Trophoblast cell (in vitro differentiated cells and primary cell): ENCODE measurements around the gene SCFD2.

Experiments used
- DNase-seq, 2 donors: peaks; one replicate each; pipeline ENCODE4 v3.0.0-alpha.2; 2016
- H2AFZ ChIP-seq: 2 replicates; pipeline ENCODE4 v1.6.1; 2013; ENCODE audit warnings: low read length, moderate library complexity, mild to moderate bottlenecking; ENCODE audit not compliant: insufficient read depth, poor library complexity
- H2AK5ac ChIP-seq: 2 replicates; pipeline ENCODE4 v1.6.1; 2013; ENCODE audit warnings: mild to moderate bottlenecking, low read length
- H2BK120ac ChIP-seq: 2 replicates; pipeline ENCODE4 v1.6.1; 2013; ENCODE audit warnings: low read length, mild to moderate bottlenecking, moderate library complexity; ENCODE audit not compliant: insufficient read depth, poor library complexity
- H2BK12ac ChIP-seq: 2 replicates; pipeline ENCODE4 v1.6.1; 2013; ENCODE audit warnings: mild to moderate bottlenecking, low read length, moderate library complexity
- H2BK5ac ChIP-seq: 2 replicates; pipeline ENCODE4 v1.6.1; 2013; ENCODE audit warnings: low read length, low read depth, moderate library complexity, mild to moderate bottlenecking; ENCODE audit not compliant: poor library complexity
- H3K14ac ChIP-seq: 2 replicates; pipeline ENCODE4 v1.6.1; 2013; ENCODE audit warnings: mild to moderate bottlenecking, low read length
- H3K18ac ChIP-seq: 2 replicates; pipeline ENCODE4 v1.6.1; 2013; ENCODE audit warnings: mild to moderate bottlenecking, low read length
- H3K23ac ChIP-seq: 2 replicates; pipeline ENCODE4 v1.6.1; 2013; ENCODE audit warnings: low read length
- H3K27ac ChIP-seq: 2 replicates; pipeline ENCODE4 v1.5.1; 2013; ENCODE audit warnings: low read depth, mild to moderate bottlenecking, inconsistent platforms, low read length, moderate library complexity
- H3K27me3 ChIP-seq: 2 replicates; pipeline ENCODE4 v1.6.1; 2013; ENCODE audit warnings: inconsistent platforms, mild to moderate bottlenecking, low read length, moderate library complexity; ENCODE audit not compliant: insufficient read depth
- H3K36me3 ChIP-seq, 2 experiments: 1 replicate in 1 of 2; 2 replicates in 1 of 2; pipeline ENCODE4 v1.6.1; 2013; ENCODE audit warnings: low read length in 2 of 2, mild to moderate bottlenecking in 2 of 2, moderate library complexity in 1 of 2; ENCODE audit not compliant: insufficient read depth in 2 of 2, control insufficient read depth in 1 of 2
- H3K4ac ChIP-seq: 2 replicates; pipeline ENCODE4 v1.6.1; 2013; ENCODE audit warnings: low read depth, mild to moderate bottlenecking, low read length, moderate library complexity
- H3K4me1 ChIP-seq, 2 experiments: 1 replicate in 1 of 2; 2 replicates in 1 of 2; pipeline ENCODE4 v1.6.1; 2013; ENCODE audit warnings: low read length in 2 of 2, mild to moderate bottlenecking in 2 of 2, moderate library complexity in 1 of 2; ENCODE audit not compliant: insufficient read depth in 2 of 2, control insufficient read depth in 1 of 2
- H3K4me2 ChIP-seq: 2 replicates; pipeline ENCODE4 v1.6.1; 2013; ENCODE audit warnings: inconsistent platforms, mild to moderate bottlenecking, low read length, moderate library complexity
- H3K4me3 ChIP-seq: 2 replicates; pipeline ENCODE4 v1.5.1; 2013; ENCODE audit warnings: mild to moderate bottlenecking, low read depth, low read length, inconsistent platforms
- H3K79me1 ChIP-seq: one replicate; pipeline ENCODE4 v1.6.1; 2013; ENCODE audit warnings: low read length
- H3K79me2 ChIP-seq: 2 replicates; pipeline ENCODE4 v1.6.1; 2013; ENCODE audit warnings: low read length, mild to moderate bottlenecking; ENCODE audit not compliant: control insufficient read depth, insufficient read depth, poor library complexity
- H3K9ac ChIP-seq: 2 replicates; pipeline ENCODE4 v1.6.1; 2013; ENCODE audit warnings: mild to moderate bottlenecking, low read length
- H3K9me3 ChIP-seq: 2 replicates; pipeline ENCODE4 v1.6.1; 2013; ENCODE audit warnings: low read depth, mild to moderate bottlenecking, control low read depth, inconsistent platforms, low read length; ENCODE audit not compliant: insufficient read depth
- H4K12ac ChIP-seq: 2 replicates; pipeline ENCODE4 v1.6.1; 2013; ENCODE audit warnings: low read depth, mild to moderate bottlenecking, low read length, moderate library complexity
- H4K8ac ChIP-seq: 2 replicates; pipeline ENCODE4 v1.6.1; 2013; ENCODE audit warnings: low read depth, mild to moderate bottlenecking, low read length, moderate library complexity
- H4K91ac ChIP-seq: one replicate; pipeline ENCODE4 v1.6.1; 2013; ENCODE audit warnings: low read depth, mild to moderate bottlenecking, low read length, moderate library complexity
- WGBS: extraction: QIAGEN DNeasy Blood & Tissue Kit; methylation state at CpG from one replicate; pipeline ENCODE4 v1.1.7; 2013; ENCODE audit warnings: missing lambda C conversion rate; ENCODE audit not compliant: insufficient read length, insufficient coverage; ENCODE audit errors: extremely low coverage; 5-methylcytosine and 5-hydroxymethylcytosine counted together

SCFD2 gene

DNA sequence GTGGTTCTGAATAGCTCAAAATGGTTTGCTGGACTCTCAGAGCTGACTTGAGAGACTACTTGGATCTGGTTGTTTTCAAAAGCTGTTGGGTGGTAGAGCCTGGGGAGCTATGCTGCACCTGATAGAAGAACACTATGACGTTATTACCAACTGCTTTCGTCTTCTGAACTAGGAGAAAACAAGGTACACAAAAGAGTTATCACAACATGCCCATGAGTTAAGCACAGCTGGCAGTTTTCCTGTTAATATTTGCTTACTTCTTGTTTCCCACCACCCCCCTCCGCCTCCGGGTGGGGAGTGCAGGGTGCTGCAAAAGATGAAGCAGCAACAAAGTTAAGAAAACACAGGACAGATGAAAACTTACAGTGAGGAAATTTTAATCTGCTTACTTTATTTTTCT, 434.6 kb downstream of the SCFD2 start:
- no peak overlapping the region for H2AFZ ChIP-seq
- H3K23ac ChIP-seq: no peak overlapping the region
- peaks cover 2% of the 10 kb centered on the region for H3K79me1 ChIP-seq
- no peak overlapping the region for H2BK120ac ChIP-seq
- no CpG with 5 or more reads among the region's 4 CpGs for WGBS
- no peak for DNase-seq
- H2BK5ac ChIP-seq: no peak overlapping the region
- H3K27me3 ChIP-seq: no peaks in the 10 kb centered on the region
- H3K4ac ChIP-seq: no peak overlapping the region
- no peak overlapping the region for H3K9ac ChIP-seq
- peaks cover 2 to 3% of the 10 kb centered on the region in 2 experiments for H3K4me1 ChIP-seq
- H3K18ac ChIP-seq: no peak overlapping the region
- no peak overlapping the region for H3K4me3 ChIP-seq
- H3K4me2 ChIP-seq: no peak overlapping the region
- no peaks in the 10 kb centered on the region for H3K36me3 ChIP-seq
- H3K14ac ChIP-seq: no peak overlapping the region
- H4K91ac ChIP-seq: no peak overlapping the region
- H3K79me2 ChIP-seq: no peaks in the 10 kb centered on the region
- H3K27ac ChIP-seq: no peak overlapping the region
- no peak overlapping the region for H2BK12ac ChIP-seq
- H4K12ac ChIP-seq: no peak overlapping the region
- no peak overlapping the region for H4K8ac ChIP-seq
- H2AK5ac ChIP-seq: no peak overlapping the region
- no peaks in the 10 kb centered on the region for H3K9me3 ChIP-seq

DNA sequence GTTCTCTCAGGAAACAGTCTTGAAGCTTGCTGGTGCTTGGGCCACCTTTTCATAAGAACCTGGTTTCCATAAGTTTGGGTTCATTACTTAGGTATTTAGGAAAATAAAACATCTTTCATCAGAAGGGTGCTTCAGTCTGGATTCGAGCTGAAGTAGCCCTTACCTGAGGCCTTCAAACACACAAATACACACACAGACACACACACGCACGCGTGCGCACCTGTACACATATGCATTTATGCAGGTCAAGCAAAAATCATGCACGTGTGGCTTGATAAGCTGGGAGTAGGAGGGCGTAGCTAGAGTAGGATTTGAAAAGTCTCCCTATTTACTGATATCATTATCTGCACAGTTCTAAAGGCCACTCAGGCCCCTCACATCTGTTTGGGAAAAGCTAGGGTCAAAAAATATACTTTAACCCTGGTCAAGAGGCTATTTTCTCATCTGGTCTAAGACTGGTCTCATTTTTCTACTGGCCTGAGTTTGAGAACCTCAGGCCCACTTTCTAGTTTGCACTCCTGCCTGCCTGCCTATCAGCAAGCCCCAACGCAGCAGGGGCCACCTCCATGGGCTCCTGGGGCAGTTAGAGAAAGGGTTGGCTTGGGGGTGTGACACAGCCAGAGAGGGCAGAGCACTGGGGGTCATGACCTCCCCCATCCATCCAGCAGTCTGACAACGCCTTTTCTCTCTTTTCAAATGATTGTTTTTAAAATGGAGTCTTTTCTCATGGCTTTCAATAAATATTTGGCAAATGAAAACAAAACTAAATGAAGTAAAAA, 439.5 kb downstream of the SCFD2 start:
- Histone ChIP-seq H3K79me2 (no peaks in the 10 kb centered on the region), H2AFZ (no peak overlapping the region), H3K23ac (no peak overlapping the region), H3K9me3 (no peaks in the 10 kb centered on the region), H2BK5ac (no peak overlapping the region), H4K8ac (peak overlapping the region; percentile 19), H3K27me3 (no peaks in the 10 kb centered on the region), H4K12ac (no peak overlapping the region), H3K9ac (no peak overlapping the region), H2AK5ac (peak overlapping the region; percentile 37), H3K4me3 (no peak overlapping the region), H3K18ac (no peak overlapping the region), H3K14ac (no peak overlapping the region), H4K91ac (no peak overlapping the region), H2BK12ac (peak overlapping the region; percentile 58), H3K4me2 (no peak overlapping the region), H3K4ac (no peak overlapping the region), H3K36me3 (no peaks in the 10 kb centered on the region), H3K27ac (no peak overlapping the region), H2BK120ac (no peak overlapping the region), H3K4me1 (peaks cover 0 to 4% of the 10 kb centered on the region in 2 experiments), H3K79me1 (no peaks in the 10 kb centered on the region)
- WGBS: no CpG with 5 or more reads among the region's 9 CpGs
- no peak for DNase-seq

DNA sequence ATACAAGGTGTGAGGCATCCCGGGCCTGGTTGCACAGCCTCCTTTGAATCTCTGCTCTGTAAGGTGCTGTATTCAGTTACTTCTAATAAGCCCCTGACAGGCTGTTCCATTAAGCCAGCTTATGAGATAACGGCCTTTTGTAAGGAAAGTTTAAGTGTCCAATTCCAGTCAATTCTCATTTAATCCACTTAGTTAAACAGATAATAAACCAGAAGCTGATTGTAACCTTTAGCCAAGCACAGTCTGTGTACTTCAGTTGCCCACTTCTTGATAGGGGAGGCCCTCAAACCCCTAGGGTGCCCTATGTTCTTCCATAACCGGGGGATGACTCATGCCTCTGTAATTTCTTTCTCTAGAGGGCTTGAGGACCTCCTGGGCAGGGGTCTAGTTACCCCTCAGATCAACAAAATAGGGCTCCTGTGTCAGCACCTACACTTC, 440.3 kb downstream of the SCFD2 start:
- H3K79me2 ChIP-seq: no peaks in the 10 kb centered on the region
- no peak overlapping the region for H3K18ac ChIP-seq
- no peak overlapping the region for H2BK12ac ChIP-seq
- H4K91ac ChIP-seq: no peak overlapping the region
- no peak overlapping the region for H2AFZ ChIP-seq
- no CpG with 5 or more reads among the region's 3 CpGs for WGBS
- no peak overlapping the region for H3K9ac ChIP-seq
- H3K4ac ChIP-seq: no peak overlapping the region
- no peaks in the 10 kb centered on the region for H3K79me1 ChIP-seq
- H3K4me1 ChIP-seq: peaks cover 0 to 4% of the 10 kb centered on the region in 2 experiments
- no peak overlapping the region for H2AK5ac ChIP-seq
- H2BK5ac ChIP-seq: no peak overlapping the region
- H3K23ac ChIP-seq: no peak overlapping the region
- H3K36me3 ChIP-seq: no peaks in the 10 kb centered on the region
- H3K4me3 ChIP-seq: no peak overlapping the region
- no peak overlapping the region for H3K14ac ChIP-seq
- H3K27ac ChIP-seq: no peak overlapping the region
- no peak overlapping the region for H4K8ac ChIP-seq
- H4K12ac ChIP-seq: no peak overlapping the region
- H3K27me3 ChIP-seq: no peaks in the 10 kb centered on the region
- H3K9me3 ChIP-seq: no peaks in the 10 kb centered on the region
- no peak for DNase-seq
- no peak overlapping the region for H2BK120ac ChIP-seq
- H3K4me2 ChIP-seq: no peak overlapping the region

DNA sequence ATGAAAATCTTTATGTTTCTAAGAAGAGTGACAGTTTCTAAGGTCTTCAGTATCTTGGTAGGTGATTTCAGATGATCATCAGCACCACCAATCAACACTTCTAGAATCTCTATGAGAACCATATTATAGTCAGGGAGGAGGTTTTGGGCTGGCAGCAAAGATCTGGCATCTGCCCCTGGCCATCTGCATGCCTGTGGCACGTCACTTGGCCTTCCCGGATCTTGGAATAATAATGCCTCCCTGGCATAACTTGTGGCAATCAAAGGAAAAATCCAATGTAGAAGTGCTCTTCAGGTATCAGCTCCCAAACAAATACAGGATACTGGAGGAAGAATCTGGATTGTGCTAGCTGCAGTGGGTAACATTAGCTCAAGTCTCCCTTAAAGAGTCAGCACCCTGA, 446.4 kb downstream of the SCFD2 start:
- WGBS: no CpG with 5 or more reads among the region's 2 CpGs
- no peaks in the 10 kb centered on the region for H3K9me3 ChIP-seq
- peaks cover under 1 to 7% of the 10 kb centered on the region in 2 experiments for H3K4me1 ChIP-seq
- H4K8ac ChIP-seq: no peak overlapping the region
- H3K79me1 ChIP-seq: no peaks in the 10 kb centered on the region
- H4K91ac ChIP-seq: no peak overlapping the region
- H3K79me2 ChIP-seq: no peaks in the 10 kb centered on the region
- H3K4me3 ChIP-seq: no peak overlapping the region
- no peak overlapping the region for H3K14ac ChIP-seq
- no peak overlapping the region for H2AK5ac ChIP-seq
- no peak overlapping the region for H2BK5ac ChIP-seq
- no peak overlapping the region for H4K12ac ChIP-seq
- H2BK120ac ChIP-seq: no peak overlapping the region
- no peak overlapping the region for H3K27ac ChIP-seq
- no peak overlapping the region for H3K23ac ChIP-seq
- H3K18ac ChIP-seq: no peak overlapping the region
- no peak overlapping the region for H2BK12ac ChIP-seq
- H3K9ac ChIP-seq: no peak overlapping the region
- no peak for DNase-seq
- H3K4ac ChIP-seq: no peak overlapping the region
- H3K27me3 ChIP-seq: no peaks in the 10 kb centered on the region
- no peaks in the 10 kb centered on the region for H3K36me3 ChIP-seq
- H3K4me2 ChIP-seq: no peak overlapping the region
- no peak overlapping the region for H2AFZ ChIP-seq
